Brain pericyte (primary cell): ENCODE measurements around the gene PCDHB7.
"Not testable (repeated sequence)": the region's sequence is repeated elsewhere in the genome, so short reads cannot be mapped to it uniquely, and the experiment has no call there.

Experiments used
- DNase-seq: peaks from one replicate; pipeline ENCODE4 v3.0.0-alpha.2; 2012; ENCODE audit warnings: low read depth, low spot score

The PCDHB7 gene

GRCh38 chr5:141172381-141173204, at the start of gene PCDHB7:
PCDHB7 (plus strand) TSS chr5:141172644; CDS start chr5:141172836, 192 bp downstream.
- no peak for DNase-seq

- DNase-seq, result not testable (repeated sequence)
These were observed 48.9 kb upstream of the PCDHB7 start for GRCh38 chr5:141123396-141124135.

GRCh38 chr5:141127305-141127704, 45.1 kb upstream of the PCDHB7 start:
- DNase-seq, result no peak

- DNase-seq, result no peak
These were observed 37.3 kb upstream of the PCDHB7 start, which contains the start of gene PCDHB5 for GRCh38 chr5:141135030-141135717. PCDHB5 (plus strand) TSS chr5:141135206; CDS start chr5:141135435, 229 bp downstream.

GRCh38 chr5:141135718-141136266, 36.7 kb upstream of the PCDHB7 start:
- DNase-seq, result no peak

- DNase-seq, result not testable (repeated sequence)
These were observed 35.1 kb upstream of the PCDHB7 start for GRCh38 chr5:141137346-141137745.

- DNase-seq, result no peak
These were observed 22.6 kb upstream of the PCDHB7 start, which contains the start of gene PCDHB6 for GRCh38 chr5:141149812-141150211. PCDHB6 (plus strand) TSS chr5:141150057; CDS start chr5:141150258, 201 bp downstream.

- no peak for DNase-seq
These were observed 22.0 kb upstream of the PCDHB7 start for GRCh38 chr5:141150224-141150992.

GRCh38 chr5:141150993-141151325, 21.5 kb upstream of the PCDHB7 start:
- DNase-seq, result no peak

- not testable (repeated sequence) for DNase-seq
These were observed 20.8 kb upstream of the PCDHB7 start for GRCh38 chr5:141151632-141152031.

GRCh38 chr5:141152096-141152495, 20.3 kb upstream of the PCDHB7 start:
- not testable (repeated sequence) for DNase-seq

GRCh38 chr5:141155540-141156374, 16.7 kb upstream of the PCDHB7 start:
- DNase-seq, result no peak

GRCh38 chr5:141157356-141157755, 15.1 kb upstream of the PCDHB7 start:
- not testable (repeated sequence) for DNase-seq

- not testable (repeated sequence) for DNase-seq
These were observed 14.5 kb upstream of the PCDHB7 start for GRCh38 chr5:141157901-141158300.

GRCh38 chr5:141174291-141175104, 2.1 kb downstream of the PCDHB7 start:
- DNase-seq, result not testable (repeated sequence)

GRCh38 chr5:141175933-141176332, 3.5 kb downstream of the PCDHB7 start:
- DNase-seq, result no peak

- DNase-seq, result not testable (repeated sequence)
These were observed 5.2 kb downstream of the PCDHB7 start, which contains the start of gene PCDHB8 for GRCh38 chr5:141177577-141178191. PCDHB8 (plus strand) TSS chr5:141177790; CDS start chr5:141178035, 245 bp downstream.

- not testable (repeated sequence) for DNase-seq
These were observed 6.9 kb downstream of the PCDHB7 start for GRCh38 chr5:141179371-141179770.
